DOHH2 (cell line): ENCODE results near the gene SCGB1C1.

Source experiments
- EZH2phosphoT487 ChIP-seq: fragments of 200-600 bp; sonication (generic); IDR thresholded peaks from 2 replicates; pipeline ENCODE4 v1.6.1; 2017; ENCODE audit warnings: borderline replicate concordance, mild to moderate bottlenecking, antibody characterized with exemption, low read length, moderate library complexity, mixed read lengths
- TF ChIP-seq, protein P1 (sequence below): fragments of 200-600 bp; sonication (generic); IDR thresholded peaks from one replicate; pipeline ENCODE4 v1.5.1; 2014; ENCODE audit warnings: antibody characterized with exemption, mild to moderate bottlenecking, low read depth, low read length; ENCODE audit not compliant: poor library complexity, severe bottlenecking

GRCh38 chr11:211741-212140 is 18.9 kb downstream of the SCGB1C1 start:
- TF ChIP-seq, protein P1, sequence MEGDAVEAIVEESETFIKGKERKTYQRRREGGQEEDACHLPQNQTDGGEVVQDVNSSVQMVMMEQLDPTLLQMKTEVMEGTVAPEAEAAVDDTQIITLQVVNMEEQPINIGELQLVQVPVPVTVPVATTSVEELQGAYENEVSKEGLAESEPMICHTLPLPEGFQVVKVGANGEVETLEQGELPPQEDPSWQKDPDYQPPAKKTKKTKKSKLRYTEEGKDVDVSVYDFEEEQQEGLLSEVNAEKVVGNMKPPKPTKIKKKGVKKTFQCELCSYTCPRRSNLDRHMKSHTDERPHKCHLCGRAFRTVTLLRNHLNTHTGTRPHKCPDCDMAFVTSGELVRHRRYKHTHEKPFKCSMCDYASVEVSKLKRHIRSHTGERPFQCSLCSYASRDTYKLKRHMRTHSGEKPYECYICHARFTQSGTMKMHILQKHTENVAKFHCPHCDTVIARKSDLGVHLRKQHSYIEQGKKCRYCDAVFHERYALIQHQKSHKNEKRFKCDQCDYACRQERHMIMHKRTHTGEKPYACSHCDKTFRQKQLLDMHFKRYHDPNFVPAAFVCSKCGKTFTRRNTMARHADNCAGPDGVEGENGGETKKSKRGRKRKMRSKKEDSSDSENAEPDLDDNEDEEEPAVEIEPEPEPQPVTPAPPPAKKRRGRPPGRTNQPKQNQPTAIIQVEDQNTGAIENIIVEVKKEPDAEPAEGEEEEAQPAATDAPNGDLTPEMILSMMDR: no peak
- TF ChIP-seq EZH2phosphoT487: no peak
